ENCODE measurements around the gene SYT9.

DNA sequence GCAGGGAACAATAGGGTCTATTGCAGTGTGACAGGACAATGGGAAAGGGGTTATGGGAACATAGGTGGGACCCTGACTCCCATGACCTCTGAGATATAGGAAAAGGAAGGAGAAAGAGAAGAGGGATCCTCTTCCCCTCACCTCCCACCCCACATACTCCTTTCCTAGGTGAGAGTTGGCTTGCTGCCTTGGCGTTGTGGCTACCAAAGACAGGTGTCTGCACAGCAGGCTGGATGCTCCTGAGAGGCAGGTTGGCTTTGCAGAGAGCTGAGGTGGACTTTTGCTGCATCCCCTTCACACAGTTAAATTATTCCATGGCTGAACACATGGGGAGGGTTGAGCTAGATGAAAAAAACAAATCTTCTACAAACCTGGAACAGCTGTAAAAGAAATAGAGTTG, 80.7 kb downstream of the SYT9 start:
- TF ChIP-seq EP300 (IDR thresholded peaks at IDR 0.05; ENCODE audit: borderline replicate concordance): no peak
- TF ChIP-seq, protein P1, sequence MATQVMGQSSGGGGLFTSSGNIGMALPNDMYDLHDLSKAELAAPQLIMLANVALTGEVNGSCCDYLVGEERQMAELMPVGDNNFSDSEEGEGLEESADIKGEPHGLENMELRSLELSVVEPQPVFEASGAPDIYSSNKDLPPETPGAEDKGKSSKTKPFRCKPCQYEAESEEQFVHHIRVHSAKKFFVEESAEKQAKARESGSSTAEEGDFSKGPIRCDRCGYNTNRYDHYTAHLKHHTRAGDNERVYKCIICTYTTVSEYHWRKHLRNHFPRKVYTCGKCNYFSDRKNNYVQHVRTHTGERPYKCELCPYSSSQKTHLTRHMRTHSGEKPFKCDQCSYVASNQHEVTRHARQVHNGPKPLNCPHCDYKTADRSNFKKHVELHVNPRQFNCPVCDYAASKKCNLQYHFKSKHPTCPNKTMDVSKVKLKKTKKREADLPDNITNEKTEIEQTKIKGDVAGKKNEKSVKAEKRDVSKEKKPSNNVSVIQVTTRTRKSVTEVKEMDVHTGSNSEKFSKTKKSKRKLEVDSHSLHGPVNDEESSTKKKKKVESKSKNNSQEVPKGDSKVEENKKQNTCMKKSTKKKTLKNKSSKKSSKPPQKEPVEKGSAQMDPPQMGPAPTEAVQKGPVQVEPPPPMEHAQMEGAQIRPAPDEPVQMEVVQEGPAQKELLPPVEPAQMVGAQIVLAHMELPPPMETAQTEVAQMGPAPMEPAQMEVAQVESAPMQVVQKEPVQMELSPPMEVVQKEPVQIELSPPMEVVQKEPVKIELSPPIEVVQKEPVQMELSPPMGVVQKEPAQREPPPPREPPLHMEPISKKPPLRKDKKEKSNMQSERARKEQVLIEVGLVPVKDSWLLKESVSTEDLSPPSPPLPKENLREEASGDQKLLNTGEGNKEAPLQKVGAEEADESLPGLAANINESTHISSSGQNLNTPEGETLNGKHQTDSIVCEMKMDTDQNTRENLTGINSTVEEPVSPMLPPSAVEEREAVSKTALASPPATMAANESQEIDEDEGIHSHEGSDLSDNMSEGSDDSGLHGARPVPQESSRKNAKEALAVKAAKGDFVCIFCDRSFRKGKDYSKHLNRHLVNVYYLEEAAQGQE (IDR thresholded peaks at IDR 0.05; ENCODE audit: low read depth): no peak
- TF ChIP-seq TAF1 (IDR thresholded peaks at IDR 0.05; ENCODE audit: low read depth): no peak
- no peak for TF ChIP-seq CEBPB (IDR thresholded peaks at IDR 0.05)
- TF ChIP-seq, protein P2, sequence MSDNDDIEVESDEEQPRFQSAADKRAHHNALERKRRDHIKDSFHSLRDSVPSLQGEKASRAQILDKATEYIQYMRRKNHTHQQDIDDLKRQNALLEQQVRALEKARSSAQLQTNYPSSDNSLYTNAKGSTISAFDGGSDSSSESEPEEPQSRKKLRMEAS (IDR thresholded peaks at IDR 0.05): no peak
- no peak for TF ChIP-seq ZBTB7A (IDR thresholded peaks at IDR 0.05; ENCODE audit: low read depth)
